ENCODE results near the gene ELL2.
A peak's percentile ranks its signal among the peaks of the same experiment; 100 is the strongest.

DNA sequence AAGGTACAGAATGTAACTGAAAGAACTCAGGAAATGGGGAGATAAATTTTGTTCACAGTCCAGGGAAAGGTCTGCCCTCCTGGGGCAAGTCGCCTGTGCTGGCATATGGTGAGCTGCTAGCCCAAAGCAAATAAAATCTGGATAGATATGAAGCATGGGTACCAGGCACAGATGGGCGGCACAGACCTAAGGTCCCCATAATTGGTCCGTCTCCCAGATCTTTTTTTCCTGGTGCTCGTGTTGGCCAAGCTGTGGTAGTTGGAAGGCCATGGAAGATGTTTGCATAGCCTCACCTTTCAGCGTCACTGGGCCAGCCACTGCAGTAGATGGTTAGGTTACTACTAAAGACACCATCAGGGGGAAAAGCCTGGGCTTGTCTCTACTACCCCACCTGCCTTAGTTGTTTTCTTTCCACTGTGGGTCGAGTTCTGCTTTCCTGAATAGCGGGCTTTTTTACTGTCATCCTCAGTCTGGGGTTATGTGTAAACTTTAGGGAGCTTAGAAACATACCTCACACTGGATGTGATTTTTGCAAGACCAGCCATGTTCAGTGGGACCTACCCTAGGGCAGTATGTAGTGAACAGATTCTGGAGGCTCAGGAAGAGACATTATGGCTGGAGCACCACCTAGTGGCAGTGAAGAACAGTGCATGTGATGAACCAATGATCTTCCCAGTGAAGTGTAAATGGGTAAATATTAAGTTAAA is 114.9 kb downstream of the ELL2 start:
- TF ChIP-seq, protein P1, sequence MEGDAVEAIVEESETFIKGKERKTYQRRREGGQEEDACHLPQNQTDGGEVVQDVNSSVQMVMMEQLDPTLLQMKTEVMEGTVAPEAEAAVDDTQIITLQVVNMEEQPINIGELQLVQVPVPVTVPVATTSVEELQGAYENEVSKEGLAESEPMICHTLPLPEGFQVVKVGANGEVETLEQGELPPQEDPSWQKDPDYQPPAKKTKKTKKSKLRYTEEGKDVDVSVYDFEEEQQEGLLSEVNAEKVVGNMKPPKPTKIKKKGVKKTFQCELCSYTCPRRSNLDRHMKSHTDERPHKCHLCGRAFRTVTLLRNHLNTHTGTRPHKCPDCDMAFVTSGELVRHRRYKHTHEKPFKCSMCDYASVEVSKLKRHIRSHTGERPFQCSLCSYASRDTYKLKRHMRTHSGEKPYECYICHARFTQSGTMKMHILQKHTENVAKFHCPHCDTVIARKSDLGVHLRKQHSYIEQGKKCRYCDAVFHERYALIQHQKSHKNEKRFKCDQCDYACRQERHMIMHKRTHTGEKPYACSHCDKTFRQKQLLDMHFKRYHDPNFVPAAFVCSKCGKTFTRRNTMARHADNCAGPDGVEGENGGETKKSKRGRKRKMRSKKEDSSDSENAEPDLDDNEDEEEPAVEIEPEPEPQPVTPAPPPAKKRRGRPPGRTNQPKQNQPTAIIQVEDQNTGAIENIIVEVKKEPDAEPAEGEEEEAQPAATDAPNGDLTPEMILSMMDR (IDR thresholded peaks at IDR 0.05): peak; percentile 96
- TF ChIP-seq EZH2 (IDR thresholded peaks at IDR 0.05) (no peak), EZH2phosphoT487 (IDR thresholded peaks at IDR 0.05) (no peak)

All from neural progenitor cell (in vitro differentiated cells).